Glutamatergic neuron (in vitro differentiated cells): ENCODE data around the gene HTT. TPM values are rescaled to one million over a fixed set of nuclear protein-coding genes. Genes with fewer than 3 reads are reported as not detected.

Experiments used
- DNase-seq: peaks from one replicate; pipeline ENCODE4 v3.0.0; 2022
- H3K27ac Mint-ChIP-seq: one replicate; pipeline ENCODE4 v1.8.0; 2020; ENCODE audit warnings: mild to moderate bottlenecking, mixed read lengths, inconsistent platforms; ENCODE audit not compliant: unreplicated experiment
- H3K27me3 Mint-ChIP-seq: one replicate; pipeline ENCODE4 v1.8.0; 2020; ENCODE audit warnings: mild to moderate bottlenecking, moderate library complexity, mixed read lengths, inconsistent platforms; ENCODE audit not compliant: unreplicated experiment
- H3K36me3 Mint-ChIP-seq: one replicate; pipeline ENCODE4 v1.8.0; 2020; ENCODE audit warnings: mild to moderate bottlenecking, mixed read lengths, inconsistent platforms; ENCODE audit not compliant: unreplicated experiment
- H3K4me1 Mint-ChIP-seq: one replicate; pipeline ENCODE4 v1.8.0; 2020; ENCODE audit warnings: mild to moderate bottlenecking, low read depth, mixed read lengths, inconsistent platforms; ENCODE audit not compliant: unreplicated experiment
- H3K4me3 Mint-ChIP-seq: one replicate; pipeline ENCODE4 v1.8.0; 2020; ENCODE audit warnings: mild to moderate bottlenecking, mixed read lengths, inconsistent platforms; ENCODE audit not compliant: unreplicated experiment
- H3K9me3 Mint-ChIP-seq: one replicate; pipeline ENCODE4 v1.8.0; 2020; ENCODE audit warnings: mild to moderate bottlenecking, moderate library complexity, mixed read lengths, inconsistent platforms; ENCODE audit not compliant: unreplicated experiment
- long read RNA-seq: library from polyadenylated mRNA; unstranded; transcript quantifications from one replicate; pipeline ENCODE4 v2.0.0, GENCODE V29; 2020; ENCODE audit not compliant: unreplicated experiment
- total RNA-seq: library from RNA; stranded (reverse); fragmentation: NEBNext Ultra II Directional; extraction: Animal tissue kit (Norgen Biotek cat#: 25700); gene quantifications from one replicate; pipeline ENCODE4 v1.2.1, GENCODE V29; 2021; ENCODE audit not compliant: unreplicated experiment
- TF ChIP-seq, protein P1 (sequence below): fragments of 200-600 bp; sonication (generic); IDR thresholded peaks from one replicate; pipeline ENCODE4 v1.5.0; 2021; ENCODE audit not compliant: partially characterized antibody, unreplicated experiment

Gene HTT
- 107 TPM for total RNA-seq
- long read RNA-seq, partial matches to known transcripts, result 1 of 2 reads
- long read RNA-seq, other reads (novel, unspliced or antisense), result 1 of 2 reads

DNA sequence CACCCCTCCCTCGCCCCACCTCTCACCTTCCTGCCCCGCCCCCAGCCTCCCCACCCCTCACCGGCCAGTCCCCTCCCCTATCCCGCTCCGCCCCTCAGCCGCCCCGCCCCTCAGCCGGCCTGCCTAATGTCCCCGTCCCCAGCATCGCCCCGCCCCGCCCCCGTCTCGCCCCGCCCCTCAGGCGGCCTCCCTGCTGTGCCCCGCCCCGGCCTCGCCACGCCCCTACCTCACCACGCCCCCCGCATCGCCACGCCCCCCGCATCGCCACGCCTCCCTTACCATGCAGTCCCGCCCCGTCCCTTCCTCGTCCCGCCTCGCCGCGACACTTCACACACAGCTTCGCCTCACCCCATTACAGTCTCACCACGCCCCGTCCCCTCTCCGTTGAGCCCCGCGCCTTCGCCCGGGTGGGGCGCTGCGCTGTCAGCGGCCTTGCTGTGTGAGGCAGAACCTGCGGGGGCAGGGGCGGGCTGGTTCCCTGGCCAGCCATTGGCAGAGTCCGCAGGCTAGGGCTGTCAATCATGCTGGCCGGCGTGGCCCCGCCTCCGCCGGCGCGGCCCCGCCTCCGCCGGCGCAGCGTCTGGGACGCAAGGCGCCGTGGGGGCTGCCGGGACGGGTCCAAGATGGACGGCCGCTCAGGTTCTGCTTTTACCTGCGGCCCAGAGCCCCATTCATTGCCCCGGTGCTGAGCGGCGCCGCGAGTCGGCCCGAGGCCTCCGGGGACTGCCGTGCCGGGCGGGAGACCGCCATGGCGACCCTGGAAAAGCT, at the start of gene HTT, which contains the start of gene HTT-AS:
Gene HTT, plus strand, starts transcription at position 604 of the 768 bp plus-strand sequence. Its CDS starts 145 bp downstream, at position 749.
Gene HTT-AS, minus strand, starts transcription at position 461 of the 768 bp plus-strand sequence.
- peak within 1 kb of the TSS; percentile 91 for H3K4me3 Mint-ChIP-seq
- peak within 1 kb of the TSS; percentile 96 for H3K27ac Mint-ChIP-seq
- peaks cover 16% of the 10 kb centered on the region for H3K4me1 Mint-ChIP-seq
- peaks cover 7% of the 10 kb centered on the region for H3K9me3 Mint-ChIP-seq
- TF ChIP-seq, protein P1, sequence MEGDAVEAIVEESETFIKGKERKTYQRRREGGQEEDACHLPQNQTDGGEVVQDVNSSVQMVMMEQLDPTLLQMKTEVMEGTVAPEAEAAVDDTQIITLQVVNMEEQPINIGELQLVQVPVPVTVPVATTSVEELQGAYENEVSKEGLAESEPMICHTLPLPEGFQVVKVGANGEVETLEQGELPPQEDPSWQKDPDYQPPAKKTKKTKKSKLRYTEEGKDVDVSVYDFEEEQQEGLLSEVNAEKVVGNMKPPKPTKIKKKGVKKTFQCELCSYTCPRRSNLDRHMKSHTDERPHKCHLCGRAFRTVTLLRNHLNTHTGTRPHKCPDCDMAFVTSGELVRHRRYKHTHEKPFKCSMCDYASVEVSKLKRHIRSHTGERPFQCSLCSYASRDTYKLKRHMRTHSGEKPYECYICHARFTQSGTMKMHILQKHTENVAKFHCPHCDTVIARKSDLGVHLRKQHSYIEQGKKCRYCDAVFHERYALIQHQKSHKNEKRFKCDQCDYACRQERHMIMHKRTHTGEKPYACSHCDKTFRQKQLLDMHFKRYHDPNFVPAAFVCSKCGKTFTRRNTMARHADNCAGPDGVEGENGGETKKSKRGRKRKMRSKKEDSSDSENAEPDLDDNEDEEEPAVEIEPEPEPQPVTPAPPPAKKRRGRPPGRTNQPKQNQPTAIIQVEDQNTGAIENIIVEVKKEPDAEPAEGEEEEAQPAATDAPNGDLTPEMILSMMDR, result no peak
- H3K27me3 Mint-ChIP-seq, result peaks cover 10% of the 10 kb centered on the region
- peak; percentile 98 for DNase-seq
- H3K36me3 Mint-ChIP-seq, result no peaks in the 10 kb centered on the region

- Mint-ChIP-seq H3K4me1 (peaks cover 4% of the 10 kb centered on the region), H3K27me3 (peaks cover 2% of the 10 kb centered on the region), H3K36me3 (peaks cover 10% of the 10 kb centered on the region), H3K27ac (no peak overlapping the region), H3K4me3 (no peak overlapping the region), H3K9me3 (peaks cover 8% of the 10 kb centered on the region)
- no peak for DNase-seq
- TF ChIP-seq, protein P1, result no peak
These were observed 48.6 kb upstream of the HTT start for GRCh38 chr4:3025881-3026280.

- no peak overlapping the region for H3K4me3 Mint-ChIP-seq
- no peak for DNase-seq
- H3K4me1 Mint-ChIP-seq, result peaks cover 7% of the 10 kb centered on the region
- H3K27me3 Mint-ChIP-seq, result peaks cover 2% of the 10 kb centered on the region
- TF ChIP-seq, protein P1, result no peak
- peaks cover 10% of the 10 kb centered on the region for H3K36me3 Mint-ChIP-seq
- H3K27ac Mint-ChIP-seq, result no peak overlapping the region
- peaks cover 8% of the 10 kb centered on the region for H3K9me3 Mint-ChIP-seq
These were observed 47.9 kb upstream of the HTT start for GRCh38 chr4:3026540-3026939.

GRCh38 chr4:3029464-3029863, 45.0 kb upstream of the HTT start:
- Mint-ChIP-seq H3K4me1 (peaks cover 23% of the 10 kb centered on the region), H3K27ac (no peak overlapping the region), H3K27me3 (peaks cover 3% of the 10 kb centered on the region), H3K36me3 (no peaks in the 10 kb centered on the region), H3K9me3 (peaks cover 1% of the 10 kb centered on the region), H3K4me3 (no peak overlapping the region)
- TF ChIP-seq, protein P1, result no peak
- no peak for DNase-seq

- Mint-ChIP-seq H3K27ac (no peak overlapping the region), H3K36me3 (no peaks in the 10 kb centered on the region), H3K9me3 (peaks cover 1% of the 10 kb centered on the region), H3K4me1 (peaks cover 23% of the 10 kb centered on the region), H3K27me3 (peaks cover 4% of the 10 kb centered on the region), H3K4me3 (no peak overlapping the region)
- TF ChIP-seq, protein P1, result no peak
- no peak for DNase-seq
These were observed 43.7 kb upstream of the HTT start for GRCh38 chr4:3030566-3031356.
